ENCODE measurements around the gene DENND4B. TPM values are rescaled to one million over a fixed set of nuclear protein-coding genes. Genes with fewer than 3 reads are reported as not detected.
"Not testable (repeated sequence)": the region's sequence is repeated elsewhere in the genome, so short reads cannot be mapped to it uniquely, and the experiment has no call there.

The DENND4B gene
- total RNA-seq, result 100 to 1,000 TPM; 147 to 173 TPM

DNA sequence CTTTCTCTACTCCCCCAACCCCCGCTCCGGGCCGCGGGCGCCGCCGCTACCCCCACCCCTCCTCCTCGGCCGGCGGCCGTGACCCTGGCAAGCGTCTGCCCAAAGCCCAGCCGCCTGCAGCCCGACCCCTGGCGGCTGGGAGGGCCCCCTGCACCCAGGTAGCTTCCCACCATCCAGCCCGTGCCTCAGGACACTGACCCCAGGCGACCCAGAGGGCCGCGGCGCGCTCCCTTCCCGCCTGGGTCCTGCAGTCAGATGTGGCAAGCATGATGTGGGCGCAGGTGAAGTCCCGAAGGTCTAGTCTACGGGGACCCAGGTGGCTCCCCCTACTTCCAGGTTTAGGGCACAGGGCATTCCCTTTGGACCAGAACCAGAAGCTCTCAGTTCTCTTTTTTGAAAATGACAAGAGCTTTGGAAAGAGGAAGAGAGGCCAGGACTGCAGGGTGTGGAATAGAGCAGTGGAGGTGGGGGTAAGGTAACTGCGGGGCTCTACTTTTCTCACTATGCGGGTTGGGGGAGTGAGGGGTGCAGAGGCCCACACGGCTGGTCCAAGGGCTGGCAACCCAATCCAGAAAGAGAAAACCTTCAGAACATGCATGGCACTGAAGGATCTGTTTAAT, at the start of gene DENND4B:
TSS of gene DENND4B (minus strand) at position 97 of the 620 bp plus-strand sequence. CDS start 2,344 bp downstream, outside the sequence.
- peaks cover 35% of the 10 kb centered on the region for H3K36me3 Mint-ChIP-seq
- CTCF ChIA-PET, result interaction anchor here (0.6 to 5.1 kb wide), 26 partner anchors 11 to 671 kb away, joined by 3 to 61 read pairs (median 5); partner anchors contain the start of genes CREB3L4, CRTC2, GATAD2B and JTB

GRCh38 chr1:153995640-153996039, 49.1 kb upstream of the DENND4B start:
- Mint-ChIP-seq H3K27ac (no peak overlapping the region), H3K36me3 (peaks cover 38% of the 10 kb centered on the region), H3K9me3 (ENCODE audit: low read depth) (no peaks in the 10 kb centered on the region), H3K27me3 (no peaks in the 10 kb centered on the region), H3K4me1 (peaks cover 20% of the 10 kb centered on the region), H3K4me3 (no peak overlapping the region)
- ATAC-seq (no peak), DNase-seq (no peak)
- CTCF ChIA-PET, result interaction anchor here (1.0 kb wide), 1 partner anchor 198 kb away, joined by 3 read pairs; no protein-coding TSS in a partner anchor

More for the DNA sequence above, at the start of gene DENND4B:
- H3K4me1 Mint-ChIP-seq, result peaks cover 27% of the 10 kb centered on the region
- peak within 1 kb of the TSS; percentile 98 for H3K27ac Mint-ChIP-seq
- no peaks in the 10 kb centered on the region for H3K9me3 Mint-ChIP-seq (ENCODE audit: low read depth)
- H3K4me3 Mint-ChIP-seq, result peak within 1 kb of the TSS; percentile 83
- no peaks in the 10 kb centered on the region for H3K27me3 Mint-ChIP-seq
- peak; percentile 72 for ATAC-seq
- peak; percentile 83 for DNase-seq

DNA sequence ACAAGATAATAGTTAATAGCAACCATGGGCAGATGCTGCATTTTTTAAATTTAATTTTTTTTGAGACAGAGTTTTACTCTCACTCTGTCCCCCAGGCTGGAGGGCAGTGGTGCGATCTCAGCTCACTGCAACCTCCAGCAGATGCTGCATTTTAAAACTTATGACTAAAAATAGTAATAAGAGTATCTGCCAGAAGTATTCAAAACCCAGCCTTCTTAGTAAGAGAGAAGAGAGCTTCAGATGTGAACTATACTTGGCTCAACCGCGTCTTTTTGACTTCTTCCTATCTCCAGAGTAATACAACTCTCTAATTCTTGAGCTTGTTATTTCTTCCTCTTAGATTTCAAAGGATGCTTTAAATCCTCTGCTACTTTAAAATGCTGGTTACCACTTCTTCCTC, 48.7 kb upstream of the DENND4B start:
- peaks cover 42% of the 10 kb centered on the region for H3K36me3 Mint-ChIP-seq
- H3K9me3 Mint-ChIP-seq (ENCODE audit: low read depth), result peaks cover 1% of the 10 kb centered on the region
- no peak overlapping the region for H3K27ac Mint-ChIP-seq
- DNase-seq (no peak), ATAC-seq (no peak)
- CTCF ChIA-PET, result no interaction called here
- no peaks in the 10 kb centered on the region for H3K27me3 Mint-ChIP-seq
- no peak overlapping the region for H3K4me3 Mint-ChIP-seq
- peaks cover 24% of the 10 kb centered on the region for H3K4me1 Mint-ChIP-seq

DNA sequence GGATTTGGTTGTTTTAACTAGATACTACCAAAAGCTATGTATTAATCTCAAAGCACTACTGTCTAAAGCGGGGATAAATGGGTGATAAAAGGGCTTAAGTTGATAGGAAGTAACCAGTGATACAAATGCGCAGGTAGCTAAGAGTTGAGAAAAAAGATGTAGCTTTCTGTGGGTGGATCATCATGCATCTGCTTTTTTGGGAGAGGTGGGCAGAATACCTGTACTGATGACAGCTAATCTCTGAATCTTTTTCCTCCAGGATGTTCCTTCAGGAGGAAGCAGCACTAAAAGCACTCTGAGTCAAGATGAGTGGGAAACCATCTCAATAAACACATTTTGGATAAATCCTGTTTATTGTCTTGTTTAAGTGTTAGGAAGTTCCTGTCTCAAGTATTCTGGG, 45.3 kb upstream of the DENND4B start:
- no peak for ATAC-seq
- H3K9me3 Mint-ChIP-seq (ENCODE audit: low read depth), result peaks cover 1% of the 10 kb centered on the region
- peaks cover 43% of the 10 kb centered on the region for H3K36me3 Mint-ChIP-seq
- CTCF ChIA-PET, result interaction anchor here (1.0 to 2.4 kb wide), 4 partner anchors 9 to 320 kb away, joined by 3 to 18 read pairs (median 5); partner anchors contain the start of gene JTB
- peaks cover 35% of the 10 kb centered on the region for H3K4me1 Mint-ChIP-seq
- H3K4me3 Mint-ChIP-seq, result peak overlapping the region; percentile 98
- H3K27me3 Mint-ChIP-seq, result no peaks in the 10 kb centered on the region
- peak overlapping the region; percentile 99 for H3K27ac Mint-ChIP-seq
- no peak for DNase-seq

- Mint-ChIP-seq H3K36me3 (peaks cover 43% of the 10 kb centered on the region), H3K27me3 (no peaks in the 10 kb centered on the region), H3K4me3 (peak overlapping the region; percentile 98), H3K4me1 (peaks cover 40% of the 10 kb centered on the region), H3K9me3 (ENCODE audit: low read depth) (peaks cover 1% of the 10 kb centered on the region), H3K27ac (peak overlapping the region; percentile 99)
- no peak for ATAC-seq
- CTCF ChIA-PET, result interaction anchor here (1.0 to 3.2 kb wide), 6 partner anchors 10 to 320 kb away, joined by 3 to 18 read pairs (median 5); partner anchors contain the start of genes JTB and SLC39A1
- no peak for DNase-seq
Measured at GRCh38 chr1:153991151-153991630, 44.7 kb upstream of the DENND4B start.

DNA sequence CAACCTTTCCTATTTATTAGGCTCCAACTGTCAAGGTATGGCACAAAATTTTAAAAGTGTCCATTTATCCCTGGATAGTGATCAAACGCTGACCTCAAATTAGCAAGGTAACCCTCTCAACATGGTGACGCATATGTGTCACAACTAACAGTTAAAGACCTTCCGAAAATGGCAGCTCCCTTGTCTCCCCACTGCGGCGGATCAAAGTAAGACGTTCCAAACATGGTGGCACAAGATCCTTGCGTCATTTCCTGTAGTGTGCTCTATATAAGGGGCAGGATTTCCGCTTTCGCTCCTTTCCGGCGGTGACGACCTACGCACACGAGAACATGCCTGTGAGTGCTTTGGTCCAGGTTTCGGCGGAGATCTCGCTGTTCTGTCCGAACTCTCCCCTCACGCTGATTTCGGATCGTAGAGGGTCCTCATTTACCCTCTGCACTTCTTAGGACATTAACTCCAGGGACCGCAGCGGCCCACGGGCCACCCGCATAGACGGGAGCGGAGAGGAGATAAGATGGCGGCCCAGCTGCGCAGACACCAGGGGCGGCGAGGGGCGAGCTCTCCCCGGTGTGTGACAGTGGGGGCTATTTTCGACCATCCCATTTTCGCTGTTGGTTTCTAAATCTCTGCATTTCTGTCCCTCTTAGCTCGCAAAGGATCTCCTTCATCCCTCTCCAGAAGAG, 44.1 kb upstream of the DENND4B start, which contains the start of gene RPS27:
TSS of gene RPS27 (plus strand) at position 295 of the 683 bp plus-strand sequence. CDS start at position 330, 35 bp downstream.
- H3K36me3 Mint-ChIP-seq, result peaks cover 42% of the 10 kb centered on the region
- CTCF ChIA-PET, result interaction anchor here (1.0 to 3.2 kb wide), 7 partner anchors 13 to 319 kb away, joined by 3 to 18 read pairs (median 4); partner anchors contain the start of genes JTB and SLC39A1
- peak; percentile 95 for DNase-seq
- peak within 1 kb of the TSS; percentile 98 for H3K4me3 Mint-ChIP-seq
- ATAC-seq, result peak; percentile 82
- H3K9me3 Mint-ChIP-seq (ENCODE audit: low read depth), result peaks cover 1% of the 10 kb centered on the region
- H3K4me1 Mint-ChIP-seq, result peaks cover 45% of the 10 kb centered on the region
- H3K27ac Mint-ChIP-seq, result peak within 1 kb of the TSS; percentile 99
- H3K27me3 Mint-ChIP-seq, result no peaks in the 10 kb centered on the region

- CTCF ChIA-PET, result interaction anchor here (1.1 to 4.9 kb wide), 21 partner anchors 12 to 477 kb away, joined by 3 to 96 read pairs (median 11); partner anchors contain the start of genes CREB3L4, DENND4B, GATAD2B and ILF2
- peaks cover 22% of the 10 kb centered on the region for H3K36me3 Mint-ChIP-seq
- H3K27ac Mint-ChIP-seq, result peak overlapping the region; percentile 87
- DNase-seq (no peak), ATAC-seq (no peak)
- peaks cover 51% of the 10 kb centered on the region for H3K4me1 Mint-ChIP-seq
- H3K27me3 Mint-ChIP-seq, result no peaks in the 10 kb centered on the region
- H3K9me3 Mint-ChIP-seq (ENCODE audit: low read depth), result peaks cover 1% of the 10 kb centered on the region
- no peak overlapping the region for H3K4me3 Mint-ChIP-seq
Measured at GRCh38 chr1:153987621-153988020, 41.1 kb upstream of the DENND4B start.

GRCh38 chr1:153985941-153986761, 39.6 kb upstream of the DENND4B start, which contains the start of gene RAB13:
TSS of gene RAB13 (minus strand) at chr1:153986339. CDS start at chr1:153986236, 103 bp downstream.
- Mint-ChIP-seq H3K27ac (peak within 1 kb of the TSS; percentile 87), H3K9me3 (ENCODE audit: low read depth) (peaks cover 1% of the 10 kb centered on the region), H3K4me1 (peaks cover 38% of the 10 kb centered on the region), H3K27me3 (no peaks in the 10 kb centered on the region), H3K36me3 (peaks cover 9% of the 10 kb centered on the region), H3K4me3 (peak within 1 kb of the TSS; percentile 62)
- ATAC-seq, result no peak
- no peak for DNase-seq
- CTCF ChIA-PET, result interaction anchor here (0.8 to 4.9 kb wide), 33 partner anchors 10 to 490 kb away, joined by 3 to 96 read pairs (median 8); partner anchors contain the start of genes CREB3L4, DENND4B, GATAD2B and ILF2

GRCh38 chr1:153985341-153985912, 38.9 kb upstream of the DENND4B start:
- DNase-seq (no peak), ATAC-seq (no peak)
- H3K27me3 Mint-ChIP-seq, result no peaks in the 10 kb centered on the region
- peaks cover 3% of the 10 kb centered on the region for H3K36me3 Mint-ChIP-seq
- peaks cover 35% of the 10 kb centered on the region for H3K4me1 Mint-ChIP-seq
- H3K4me3 Mint-ChIP-seq, result peak overlapping the region; percentile 62
- peaks cover 1% of the 10 kb centered on the region for H3K9me3 Mint-ChIP-seq (ENCODE audit: low read depth)
- CTCF ChIA-PET, result interaction anchor here (0.5 to 4.9 kb wide), 21 partner anchors 10 to 489 kb away, joined by 3 to 96 read pairs (median 8); partner anchors contain the start of genes CREB3L4, DENND4B, GATAD2B and ILF2
- peak overlapping the region; percentile 60 for H3K27ac Mint-ChIP-seq

GRCh38 chr1:153984123-153984894, 37.8 kb upstream of the DENND4B start:
- no peak for ATAC-seq
- no peak for DNase-seq
- no peaks in the 10 kb centered on the region for H3K27me3 Mint-ChIP-seq
- H3K9me3 Mint-ChIP-seq (ENCODE audit: low read depth), result no peaks in the 10 kb centered on the region
- no peaks in the 10 kb centered on the region for H3K36me3 Mint-ChIP-seq
- no peak overlapping the region for H3K4me3 Mint-ChIP-seq
- no peak overlapping the region for H3K27ac Mint-ChIP-seq
- peaks cover 29% of the 10 kb centered on the region for H3K4me1 Mint-ChIP-seq
- CTCF ChIA-PET, result interaction anchor here (0.8 to 4.9 kb wide), 6 partner anchors 14 to 209 kb away, joined by 3 to 96 read pairs (median 5); partner anchors contain the start of genes CREB3L4, DENND4B and SLC27A3

GRCh38 chr1:153981735-153982134, 35.2 kb upstream of the DENND4B start:
- not testable (repeated sequence) for H3K9me3 Mint-ChIP-seq (ENCODE audit: low read depth); H3K36me3 Mint-ChIP-seq; H3K4me3 Mint-ChIP-seq; ATAC-seq; DNase-seq; H3K27me3 Mint-ChIP-seq; H3K27ac Mint-ChIP-seq
- CTCF ChIA-PET, result interaction anchor here (0.8 kb wide), 1 partner anchor 35 kb away, joined by 4 read pairs; the partner anchor contains the start of gene DENND4B
- H3K4me1 Mint-ChIP-seq, result peaks cover 32% of the 10 kb centered on the region
